Epithelial cell of proximal tubule (primary cell): Measurements from ENCODE around the gene NFATC4. TPM values are rescaled to one million over a fixed set of nuclear protein-coding genes. Genes with fewer than 3 reads are reported as not detected.

Source experiments
- DNase-seq: peaks from one replicate; pipeline ENCODE4 v3.0.0-alpha.2; 2011; ENCODE audit warnings: low read depth
- H3K4me3 ChIP-seq: 2 replicates; pipeline ENCODE4 v1.5.1; 2011; ENCODE audit warnings: low read depth, mild to moderate bottlenecking, low read length
- CTCF ChIP-seq: conservative IDR thresholded peaks from 2 replicates; pipeline ENCODE4 v1.5.1; 2012; ENCODE audit warnings: low read depth, mild to moderate bottlenecking, low read length
- total RNA-seq: library from RNA; depleted of rRNA; stranded (reverse); fragments of >200 nt; gene quantifications from 2 replicates; pipeline ENCODE4 v1.2.3, GENCODE V29; 2015

Gene NFATC4
- total RNA-seq, 1 donor from 2014 or later, result 30.2 TPM

DNA sequence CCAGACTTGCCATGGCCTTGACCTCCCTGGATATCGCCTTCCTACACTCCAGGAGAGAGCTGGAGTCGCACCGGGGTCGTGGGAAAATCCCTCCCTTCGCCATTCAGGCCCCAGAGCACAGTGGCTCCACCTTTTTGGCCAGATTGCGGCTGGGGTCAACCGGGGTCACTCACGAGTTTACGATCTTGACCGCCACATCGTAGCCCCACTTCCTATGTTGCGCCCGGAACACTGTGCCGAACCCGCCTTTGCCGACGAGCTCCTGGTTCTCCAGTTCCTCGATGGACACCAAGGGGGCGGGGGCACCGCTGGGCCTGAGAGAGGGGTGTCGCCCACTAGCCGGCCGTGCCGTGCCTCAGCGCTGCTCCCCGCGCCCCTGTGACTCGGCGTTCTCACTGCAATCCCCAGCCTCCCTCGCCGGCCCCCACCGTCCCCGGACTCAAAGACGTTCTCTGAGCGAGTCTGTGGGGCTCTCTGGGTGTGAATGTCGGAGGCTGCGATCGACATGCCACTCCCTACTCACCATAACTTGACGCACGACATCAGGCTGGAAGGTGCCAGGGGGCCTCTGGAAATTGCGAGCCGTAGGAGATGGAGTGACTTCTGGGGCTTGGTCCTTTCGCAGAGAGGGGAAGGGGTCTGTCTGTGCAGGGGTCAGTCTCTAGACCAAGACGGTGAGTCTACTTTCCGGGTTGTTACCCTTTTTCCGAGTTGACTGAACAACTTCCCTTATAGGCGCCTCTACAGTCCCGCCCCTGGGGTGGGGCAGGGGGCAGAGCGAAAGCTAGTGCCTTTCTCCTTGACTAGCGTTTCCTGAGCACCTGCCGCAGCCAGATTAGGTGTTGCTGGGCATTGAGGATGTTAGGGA lies 28.5 kb upstream of the NFATC4 start, which contains the start of gene RIPK3:
Gene RIPK3, minus strand, starts transcription at position 708 of the 868 bp plus-strand sequence. Its CDS starts 165 bp downstream, at position 543.
- DNase-seq, result no peak
- peak within 1 kb of the TSS; percentile 40 for H3K4me3 ChIP-seq
- no peak for TF ChIP-seq CTCF

GRCh38 chr14:24340606-24341005 lies 27.4 kb upstream of the NFATC4 start:
- no peak overlapping the region for H3K4me3 ChIP-seq
- no peak for DNase-seq
- TF ChIP-seq CTCF, result no peak

GRCh38 chr14:24342889-24343288 lies 25.1 kb upstream of the NFATC4 start:
- H3K4me3 ChIP-seq, result no peak overlapping the region
- no peak for DNase-seq
- TF ChIP-seq CTCF, result no peak

DNA sequence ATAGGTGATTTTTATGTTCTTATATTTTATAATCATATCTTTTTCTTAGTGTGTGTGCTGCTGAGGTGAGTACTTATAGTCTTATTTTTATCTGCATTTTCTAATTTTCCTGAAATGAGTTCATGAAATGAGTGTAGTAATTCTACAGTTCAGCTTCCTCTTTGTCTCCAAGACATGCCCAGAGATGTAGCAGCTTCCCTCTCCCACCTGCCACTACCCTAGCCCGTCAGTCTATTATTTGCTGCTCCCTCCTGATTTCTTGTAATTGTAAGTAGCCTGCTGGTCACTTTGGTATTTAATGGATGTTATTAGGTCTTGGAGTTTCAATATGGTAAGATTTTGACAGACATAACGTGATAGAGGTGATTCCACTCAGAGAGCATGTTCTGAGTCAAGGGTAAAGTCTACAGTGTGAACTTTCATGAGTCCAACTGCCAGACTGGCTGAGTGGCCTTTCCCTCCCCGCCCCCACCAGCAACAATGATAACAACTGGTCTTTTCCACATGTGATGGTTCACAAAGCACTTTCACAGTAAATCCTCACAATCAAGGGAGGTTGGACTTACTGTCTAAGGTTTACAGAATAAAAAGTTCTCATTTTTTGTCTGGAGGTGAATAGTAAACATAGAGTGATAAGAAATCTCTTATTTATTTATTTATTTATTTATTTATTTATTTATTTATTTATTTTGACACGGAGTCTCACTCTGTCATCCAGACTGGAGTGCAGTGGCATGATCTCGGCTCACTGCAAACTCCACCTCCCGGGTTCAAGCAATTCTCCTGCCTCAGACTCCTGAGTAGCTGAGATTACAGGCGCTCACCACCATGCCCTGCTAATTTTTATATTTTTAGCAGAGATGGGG lies 24.0 kb upstream of the NFATC4 start:
- DNase-seq, result no peak
- no peak overlapping the region for H3K4me3 ChIP-seq
- no peak for TF ChIP-seq CTCF

- H3K4me3 ChIP-seq, result no peak overlapping the region
- DNase-seq, result no peak
- TF ChIP-seq CTCF, result no peak
Measured at GRCh38 chr14:24347134-24347533, 20.9 kb upstream of the NFATC4 start.

DNA sequence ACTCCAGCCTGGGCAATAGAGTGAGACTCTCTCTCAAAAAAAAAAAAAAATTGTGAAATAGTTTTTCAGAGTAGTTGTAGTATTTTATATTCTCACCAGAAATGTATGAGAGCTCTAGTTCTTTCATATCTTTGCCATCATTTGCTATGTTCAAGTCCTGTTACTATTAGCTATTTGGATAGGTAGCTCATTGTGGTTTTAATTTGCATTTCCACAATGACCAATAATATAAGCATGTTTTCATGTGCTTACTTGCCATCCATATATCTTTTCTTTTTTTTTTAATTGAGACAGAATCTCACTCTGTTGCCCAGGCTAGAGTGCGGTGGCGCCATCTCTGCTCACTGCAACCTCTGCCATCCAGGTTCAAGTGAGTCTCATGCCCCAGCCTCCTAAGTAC lies 19.8 kb upstream of the NFATC4 start:
- no peak for TF ChIP-seq CTCF
- DNase-seq, result no peak
- H3K4me3 ChIP-seq, result no peak overlapping the region
